Neural cell (in vitro differentiated cells): ENCODE measurements around the gene TRAF3.

Source experiments
- CTCF ChIP-seq: fragments of 450-650 bp; IDR thresholded peaks from 2 replicates; pipeline ENCODE4 v1.5.1; 2014; ENCODE audit warnings: antibody characterized with exemption, mild to moderate bottlenecking, moderate library complexity; ENCODE audit not compliant: poor library complexity, severe bottlenecking
- EP300 ChIP-seq: fragments of 450-650 bp; conservative IDR thresholded peaks from 2 replicates; pipeline ENCODE4 v1.6.1; 2014; ENCODE audit warnings: antibody characterized with exemption, mild to moderate bottlenecking, moderate library complexity; ENCODE audit not compliant: poor library complexity, severe bottlenecking
- EZH2 ChIP-seq: fragments of 200-600, 300-800 bp; shearing (Covaris generic), sonication (generic); IDR thresholded peaks from 2 replicates; pipeline ENCODE4 v1.6.1; 2014; ENCODE audit warnings: antibody characterized with exemption, low read length, borderline replicate concordance, mild to moderate bottlenecking; ENCODE audit not compliant: insufficient read depth, poor library complexity, severe bottlenecking
- MXI1 ChIP-seq: fragments of 450-650 bp; conservative IDR thresholded peaks from 2 replicates; pipeline ENCODE4 v1.6.1; 2014; ENCODE audit warnings: antibody characterized with exemption, mild to moderate bottlenecking; ENCODE audit not compliant: poor library complexity, severe bottlenecking
- POLR2AphosphoS5 ChIP-seq: IDR thresholded peaks from 2 replicates; pipeline ENCODE4 v1.6.1; 2012
- REST ChIP-seq: IDR thresholded peaks from 2 replicates; pipeline ENCODE4 v1.6.1; 2012; ENCODE audit warnings: borderline replicate concordance
- SMC3 ChIP-seq: fragments of 450-650 bp; conservative IDR thresholded peaks from 2 replicates; pipeline ENCODE4 v1.6.1; 2014; ENCODE audit warnings: antibody characterized with exemption, mild to moderate bottlenecking, moderate library complexity; ENCODE audit not compliant: poor library complexity
- TAF1 ChIP-seq: IDR thresholded peaks from 2 replicates; pipeline ENCODE4 v1.6.1; 2012; ENCODE audit warnings: low read depth

GRCh38 chr14:102772781-102773570 is 4.3 kb upstream of the TRAF3 start:
- TF ChIP-seq CTCF, result no peak
- no peak for TF ChIP-seq REST
- TF ChIP-seq EZH2, result no peak
- TF ChIP-seq TAF1, result no peak
- no peak for TF ChIP-seq EP300
- no peak for TF ChIP-seq SMC3
- no peak for TF ChIP-seq MXI1
- TF ChIP-seq POLR2AphosphoS5, result no peak
